ENCODE results near the gene KRT36. TPM values are rescaled to one million over a fixed set of nuclear protein-coding genes. Genes with fewer than 3 reads are reported as not detected.

Gene KRT36
- polyA plus RNA-seq (2013, experiment 1 of 2; ENCODE audit: insufficient read length) = not detected
- polyA plus RNA-seq (2013, experiment 2 of 2; ENCODE audit: insufficient read length) = not detected

DNA sequence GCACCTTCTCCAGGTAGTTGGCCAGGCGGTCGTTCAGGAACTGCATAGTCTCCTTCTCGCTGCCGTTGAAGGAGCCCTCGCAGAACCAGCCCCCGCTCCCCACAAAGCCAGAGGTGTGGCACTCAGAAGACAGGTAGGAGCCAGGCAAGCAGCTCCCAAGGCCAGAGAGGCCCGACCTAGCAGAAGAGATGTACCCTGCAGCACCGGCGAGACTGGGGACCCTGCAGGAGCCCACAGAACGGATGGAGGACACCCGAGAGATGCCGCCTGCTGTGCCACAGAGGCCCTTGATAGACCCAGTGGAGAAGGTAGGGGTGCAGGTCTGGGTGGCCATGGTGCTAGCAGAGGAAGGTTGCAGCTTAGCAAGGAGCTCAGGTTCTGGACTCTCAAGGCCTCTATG is at the start of gene KRT36:
Gene KRT36 (minus strand): TSS at position 380 of the 400 bp plus-strand sequence. CDS start 46 bp downstream, at position 334.
- DNase-seq = no peak

DNA sequence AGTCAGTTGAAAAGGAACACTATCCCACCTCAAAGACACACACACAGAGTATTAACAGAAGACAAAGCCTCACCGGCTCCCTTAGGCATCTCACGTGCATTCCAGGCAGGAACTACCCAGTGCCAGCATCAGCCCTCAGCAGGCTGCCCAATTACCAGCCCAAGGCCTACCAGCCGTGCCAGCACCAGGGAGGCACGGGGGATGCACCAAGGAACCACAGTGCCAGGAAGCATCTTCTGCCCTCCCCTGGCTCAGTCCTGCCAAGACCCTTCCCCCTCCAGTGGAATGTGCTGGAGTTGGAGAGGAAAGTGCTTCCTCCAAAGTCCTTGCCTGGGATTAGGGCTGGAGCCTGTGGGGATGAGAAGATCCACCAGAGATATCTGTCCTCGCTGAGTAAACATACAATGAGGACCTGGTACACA is 49.4 kb upstream of the KRT36 start:
- peak; percentile 33 for DNase-seq

DNA sequence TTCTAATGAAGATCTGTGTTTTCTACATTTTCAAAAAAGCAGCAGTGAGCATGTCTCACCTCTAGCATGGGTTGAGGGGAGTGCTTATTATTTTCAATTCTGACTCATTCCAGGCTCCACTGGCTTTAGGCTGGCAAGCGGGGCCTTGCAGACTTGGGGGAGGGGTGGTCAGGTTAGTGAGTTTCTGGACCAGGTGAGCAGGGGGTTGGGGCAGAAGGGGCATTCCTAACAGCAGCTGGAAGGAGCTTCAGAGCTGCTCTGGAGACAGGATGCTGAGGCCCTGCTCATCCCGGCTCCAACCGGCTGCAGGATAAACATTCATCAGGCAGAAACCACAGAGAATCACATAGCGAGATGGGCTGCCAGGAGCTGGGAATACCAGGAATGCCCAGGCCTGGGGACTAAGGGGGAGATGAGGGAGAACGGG is 48.9 kb upstream of the KRT36 start:
- DNase-seq = peak; percentile 76

DNA sequence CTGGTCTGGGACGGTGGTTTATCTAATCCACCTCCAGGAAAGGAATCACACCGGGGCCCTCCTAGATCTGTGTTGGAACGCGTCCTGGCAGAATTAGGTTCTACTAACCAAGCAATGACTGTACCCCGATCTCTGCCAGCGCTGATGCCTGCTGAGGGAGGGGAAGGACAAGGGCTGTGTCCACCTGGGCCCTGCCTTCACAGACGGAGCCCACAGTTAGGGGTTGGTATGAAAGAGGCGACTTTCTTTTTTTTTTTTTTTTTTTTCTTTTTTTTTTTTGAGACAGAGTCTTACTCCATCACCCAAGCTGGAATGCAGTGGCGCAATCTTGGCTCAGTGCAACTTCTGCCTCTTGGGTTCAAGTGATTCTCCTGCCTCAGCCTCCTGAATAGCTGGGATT is 48.3 kb upstream of the KRT36 start:
- DNase-seq = no peak

DNA sequence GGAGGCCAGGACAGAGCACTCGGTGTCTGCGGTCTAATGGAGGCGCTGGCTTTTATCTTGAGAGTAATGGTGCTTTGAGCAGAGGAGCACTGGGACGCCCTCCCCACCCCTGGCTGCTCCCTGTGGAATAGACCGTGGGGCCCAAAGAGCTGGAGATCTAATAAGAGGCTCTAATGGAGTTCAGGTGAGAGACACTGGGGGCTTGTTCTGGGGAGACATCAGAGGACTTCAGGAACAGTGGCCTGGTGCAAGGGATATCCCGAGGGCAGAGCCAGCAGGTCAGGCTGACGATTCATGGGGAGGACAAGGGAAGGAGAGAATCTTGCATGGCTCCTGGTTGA is 47.9 kb upstream of the KRT36 start:
- no peak for DNase-seq

DNA sequence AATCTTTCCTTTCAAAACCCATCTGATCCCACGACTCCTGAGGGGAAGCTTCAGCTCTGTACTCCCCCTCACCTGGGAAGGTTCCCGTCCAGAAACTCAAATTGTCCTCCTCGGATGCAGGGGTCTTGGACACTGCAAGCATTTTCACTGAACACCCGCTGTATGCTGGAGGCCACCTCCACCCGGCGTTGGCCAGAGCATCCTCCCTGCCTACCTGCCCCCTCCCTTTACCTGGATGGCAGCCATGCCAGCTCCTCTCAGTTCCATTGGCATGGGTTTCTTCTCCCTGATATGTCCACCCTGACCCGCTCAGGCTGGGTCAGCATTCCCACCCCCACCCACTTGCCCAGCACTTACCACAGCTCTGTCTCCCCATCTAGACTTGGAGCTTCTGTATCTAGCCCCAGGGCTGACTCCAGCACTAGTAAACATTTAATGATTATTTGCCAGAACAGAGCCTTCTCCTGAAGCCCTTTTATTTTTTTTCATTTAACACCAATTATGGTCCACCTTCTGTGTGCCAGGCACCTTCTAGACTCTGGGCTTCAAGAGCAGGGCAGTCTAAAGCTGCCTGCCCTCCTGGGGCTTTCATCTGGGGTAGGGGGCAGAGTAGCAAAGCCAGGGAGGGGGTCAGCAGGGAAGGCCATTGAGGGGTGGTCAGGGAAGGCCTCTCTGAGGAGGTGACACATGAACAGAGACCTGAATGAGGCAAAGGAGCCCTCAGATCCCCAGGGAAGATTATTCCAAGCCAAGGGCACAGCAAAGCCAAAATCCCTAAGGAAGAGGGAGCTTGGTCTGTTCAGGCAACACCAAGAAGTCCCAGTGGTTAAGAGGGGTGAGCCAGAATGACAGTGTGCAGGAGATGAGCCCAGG is 47.3 kb upstream of the KRT36 start:
- DNase-seq = no peak

DNA sequence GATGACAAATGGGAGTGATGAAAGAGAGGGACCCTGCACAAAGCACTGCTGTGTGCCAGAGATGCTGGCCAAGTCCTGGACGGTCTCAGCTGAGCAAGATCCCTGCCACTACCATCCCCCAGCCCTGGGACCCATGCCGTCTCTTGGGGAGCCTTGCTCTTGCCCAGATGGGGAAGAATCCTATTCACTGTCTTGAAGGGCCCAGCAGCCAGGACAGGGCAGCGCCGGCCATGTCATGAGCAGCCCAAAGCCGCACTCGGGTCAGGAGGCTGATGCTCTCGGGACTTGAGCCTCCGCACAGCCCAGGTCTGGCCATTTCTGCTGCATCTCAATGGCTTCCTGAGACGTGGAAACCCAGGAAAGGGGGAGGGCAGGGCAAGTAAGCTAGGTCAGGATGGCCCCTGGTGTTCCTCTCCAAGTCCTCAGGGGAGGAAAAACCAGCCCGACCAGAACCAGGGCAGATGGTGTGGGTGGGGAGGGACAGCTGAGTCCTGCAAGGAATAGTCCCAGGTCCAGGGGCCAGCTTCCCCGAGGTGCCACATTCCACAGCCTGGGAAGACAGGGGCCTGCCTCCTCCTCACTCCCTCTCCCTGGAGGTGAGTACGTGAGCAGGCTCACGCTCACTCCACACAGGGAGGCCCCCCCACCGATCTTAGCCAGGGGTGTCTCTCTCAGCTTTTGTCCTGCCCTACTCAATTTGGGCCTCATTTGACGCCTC is 46.2 kb upstream of the KRT36 start:
- peak; percentile 23 for DNase-seq

DNA sequence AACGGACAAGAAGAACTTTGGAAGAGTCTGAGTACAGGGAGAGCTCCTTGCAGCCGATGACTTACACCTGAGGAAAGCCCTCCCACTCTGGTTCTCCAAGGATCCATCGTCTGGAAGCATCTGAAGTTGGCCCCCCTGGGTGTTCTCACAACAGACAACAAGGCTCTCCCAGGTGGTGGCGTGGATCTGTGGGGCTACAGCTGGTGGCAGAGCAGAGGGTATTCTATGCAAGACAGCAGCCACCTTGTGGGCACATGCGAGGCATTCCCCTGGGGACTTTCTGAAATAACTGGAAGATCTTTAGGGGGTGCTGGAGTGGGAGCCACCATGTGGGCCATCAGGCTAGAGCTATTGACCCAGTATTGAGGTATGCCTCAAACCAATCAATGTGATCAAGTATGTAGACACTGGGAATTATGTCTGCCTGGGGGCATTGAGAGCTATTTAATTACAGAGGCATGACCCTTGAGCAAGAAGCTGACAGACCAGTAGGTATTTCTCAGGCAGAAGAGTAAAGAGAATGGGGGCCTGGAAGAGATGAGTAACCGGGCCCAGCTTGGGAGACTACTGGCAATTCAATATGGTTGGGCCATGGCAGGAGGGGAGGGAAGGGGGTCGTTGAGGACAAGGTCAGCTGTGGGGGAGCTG is 45.3 kb upstream of the KRT36 start:
- no peak for DNase-seq

DNA sequence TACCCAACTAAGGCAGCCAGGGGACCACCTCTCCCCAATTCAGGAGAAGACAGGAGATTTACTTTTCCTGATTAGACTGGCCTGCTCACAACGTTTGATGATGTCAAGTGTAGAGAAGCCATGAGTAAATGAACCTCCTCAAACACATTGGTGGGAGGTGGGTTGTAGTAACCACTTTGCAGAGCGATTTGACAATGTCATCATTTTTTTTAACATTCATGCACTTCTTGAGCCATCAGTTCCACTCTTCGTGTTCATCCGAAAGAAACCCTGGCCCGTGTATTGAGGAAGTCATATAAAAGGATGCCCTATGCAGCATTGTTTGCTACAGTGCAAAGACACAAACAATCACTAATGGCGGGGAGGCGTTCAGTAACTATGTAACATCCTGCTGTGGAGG is 43.9 kb upstream of the KRT36 start:
- no peak for DNase-seq

DNA sequence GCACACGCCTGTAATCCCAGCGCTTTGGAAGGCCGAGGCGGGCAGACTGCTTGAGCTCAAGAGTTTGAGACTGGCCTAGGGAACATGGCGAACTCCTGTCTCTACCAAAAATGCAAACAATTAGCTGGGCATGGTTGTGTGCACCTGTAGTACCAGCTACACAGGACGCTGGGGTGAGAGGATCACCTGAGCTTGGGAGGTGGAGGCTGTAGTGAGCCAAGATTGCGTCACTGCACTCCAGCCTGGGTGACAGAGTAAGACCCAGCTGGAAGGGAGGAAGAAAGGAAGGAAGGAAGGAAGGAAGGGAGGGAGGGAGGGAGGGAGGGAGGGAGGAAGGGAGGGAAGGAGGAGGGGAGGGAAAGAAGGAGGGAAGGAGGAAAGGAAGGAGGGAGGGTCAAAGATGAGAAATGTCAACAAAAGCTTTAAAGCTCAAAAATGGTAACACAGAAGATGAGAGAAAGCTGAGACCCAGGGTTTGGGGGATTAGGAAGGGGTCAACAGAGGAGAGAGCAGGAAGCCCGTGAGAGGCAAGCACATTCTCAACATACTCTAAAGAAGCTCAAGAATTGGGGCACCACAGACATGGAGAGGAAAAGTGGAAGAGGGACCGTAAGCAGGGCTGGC is 43.3 kb upstream of the KRT36 start:
- DNase-seq = no peak

DNA sequence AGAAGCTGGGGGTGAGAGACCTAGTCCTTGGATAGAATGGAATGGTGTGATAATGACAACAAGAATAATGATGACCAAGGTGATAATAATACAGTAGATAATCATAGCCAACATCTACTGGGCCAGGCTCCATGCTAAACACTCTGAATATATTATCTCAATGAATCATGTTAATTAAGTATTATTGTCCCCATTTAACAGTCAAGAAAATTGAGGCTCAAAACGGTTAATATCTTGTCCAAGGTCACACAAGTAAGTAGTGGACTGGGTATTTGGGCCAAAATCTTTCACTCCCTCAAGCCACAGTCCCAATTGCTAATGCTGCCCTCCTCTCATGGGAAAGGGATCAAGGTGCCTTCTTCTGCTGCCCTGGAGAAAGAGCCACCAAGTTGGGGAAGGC is 42.3 kb upstream of the KRT36 start:
- no peak for DNase-seq

DNA sequence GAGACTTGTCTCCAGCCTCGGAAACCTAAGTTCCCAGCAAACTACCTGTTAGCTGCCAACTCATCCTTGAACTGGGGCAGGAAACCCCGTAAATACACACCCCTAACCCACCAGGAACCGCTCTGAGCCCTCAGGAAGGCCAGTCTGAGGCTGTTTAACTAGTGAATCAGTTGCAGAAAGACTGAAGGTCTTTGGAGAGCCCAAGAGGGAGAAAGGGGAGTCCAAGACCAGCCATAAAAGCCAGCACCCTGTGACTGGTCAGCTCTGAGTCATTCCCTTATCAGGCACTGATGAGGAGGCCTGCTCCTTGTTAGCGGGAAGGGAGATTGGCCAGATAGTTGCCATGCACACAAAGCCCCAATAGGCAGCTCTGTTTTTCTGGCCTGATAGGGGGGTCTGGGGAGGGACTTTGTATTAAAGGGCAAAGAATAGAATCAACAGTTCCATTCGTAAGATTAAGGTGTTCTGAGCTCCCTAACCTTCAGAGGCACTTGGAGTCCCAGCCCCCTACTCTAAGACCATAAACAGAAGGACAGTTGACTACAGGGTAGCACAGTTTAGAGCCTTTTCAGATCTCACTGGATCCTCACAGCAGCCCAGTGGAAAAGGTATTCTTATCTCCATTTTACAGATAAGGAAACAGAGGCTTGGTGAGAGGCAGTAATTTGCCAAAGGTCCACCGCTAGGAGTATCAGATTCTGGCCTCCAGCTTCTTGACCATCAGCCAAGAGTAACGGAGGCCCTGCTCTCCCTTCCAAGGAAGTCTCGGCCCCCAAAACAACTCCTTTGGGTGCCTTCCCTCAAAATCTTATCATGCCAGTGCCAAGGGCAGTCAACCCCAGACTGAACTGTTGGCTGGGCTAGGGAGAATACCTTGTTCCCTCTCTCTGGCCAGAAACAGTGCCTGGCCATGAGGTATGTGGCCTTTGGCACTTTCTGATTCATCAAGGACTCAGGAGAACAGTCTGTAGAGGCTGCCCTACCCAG is 40.6 kb upstream of the KRT36 start:
- DNase-seq = peak; percentile 82

DNA sequence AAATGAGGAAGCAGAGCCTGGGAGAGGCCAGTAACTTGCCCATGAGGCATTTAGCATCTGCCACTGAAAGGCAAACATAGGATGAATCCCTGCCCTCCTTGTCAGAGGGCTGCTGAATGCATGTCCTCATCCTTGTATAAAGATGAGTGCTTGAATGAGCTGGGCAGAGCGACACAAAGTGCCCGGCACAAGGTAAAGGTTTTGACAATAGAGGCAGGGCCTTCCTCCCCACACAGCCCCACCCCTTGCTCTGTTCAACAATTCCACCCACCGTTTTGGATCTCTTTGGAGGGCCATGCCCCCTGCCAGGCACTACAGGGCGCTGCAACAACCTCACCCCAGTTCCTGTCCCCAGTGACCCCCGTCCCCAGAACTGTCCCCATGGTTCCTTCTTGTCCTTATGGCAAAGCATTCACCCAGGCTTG is 39.8 kb upstream of the KRT36 start:
- DNase-seq = no peak

DNA sequence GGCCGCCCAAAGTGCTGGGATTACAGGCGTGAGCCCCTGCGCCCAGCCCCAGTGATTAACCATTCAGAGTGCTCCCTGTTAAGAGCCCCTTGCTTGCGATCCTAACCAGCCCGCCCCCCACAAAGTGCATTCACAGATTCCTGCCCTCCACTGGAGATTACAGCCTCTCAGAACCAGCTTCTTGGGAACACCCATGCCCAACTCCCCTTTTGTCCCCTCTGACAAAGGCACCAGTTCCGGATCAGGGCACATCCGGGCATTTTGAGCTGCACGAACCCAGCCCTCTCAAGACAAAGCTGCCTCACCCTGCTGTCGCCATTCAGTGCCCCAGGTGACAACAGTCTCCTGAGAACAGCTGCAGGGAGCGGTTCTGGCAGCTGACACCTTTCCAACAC is 39.2 kb upstream of the KRT36 start:
- no peak for DNase-seq

DNA sequence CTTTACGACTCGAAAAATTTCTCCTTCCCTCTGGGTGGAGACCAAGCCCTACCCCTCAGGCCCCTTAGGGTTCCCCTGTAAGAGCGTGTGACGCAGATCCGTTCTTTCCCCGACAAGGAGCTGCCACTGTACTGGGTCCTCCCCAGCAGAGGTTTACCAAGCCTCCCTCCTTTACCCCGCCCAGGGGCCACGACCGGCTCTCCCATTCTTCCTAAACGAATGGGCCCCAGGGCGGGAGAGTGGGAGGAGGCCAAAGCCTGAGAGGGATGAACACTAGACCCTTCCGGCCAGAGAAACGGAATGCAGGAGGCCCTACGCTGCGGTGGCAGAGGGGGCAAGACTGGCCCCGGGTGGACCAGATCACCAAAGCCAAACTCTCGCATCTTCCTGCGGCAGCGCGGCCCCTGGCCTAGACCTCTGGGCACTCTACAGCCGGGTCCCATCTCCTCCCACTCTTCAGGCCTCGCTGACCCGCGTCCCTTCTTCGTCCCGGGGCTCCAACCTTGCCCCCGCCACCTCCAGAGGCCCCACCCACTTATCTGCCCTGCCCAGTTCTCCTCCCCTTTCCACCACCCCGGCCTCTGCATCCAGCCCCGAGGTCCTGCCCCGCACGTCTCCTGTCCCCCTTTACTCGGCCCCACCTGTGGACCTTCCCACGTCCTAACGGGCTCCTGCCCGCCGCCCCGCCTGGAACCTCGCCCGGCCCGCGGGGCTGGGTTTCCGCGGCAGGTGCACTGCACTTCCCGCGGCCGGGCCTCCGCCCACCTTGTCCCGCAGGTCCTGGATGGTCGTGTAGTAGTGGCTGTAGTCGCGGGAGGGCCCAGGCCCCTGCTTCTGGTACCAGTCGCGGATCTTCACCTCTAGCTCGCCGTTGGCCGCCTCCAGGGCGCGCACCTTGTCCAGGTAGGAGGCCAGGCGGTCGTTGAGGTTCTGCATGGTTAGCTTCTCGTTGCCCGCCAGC is 37.6 kb upstream of the KRT36 start:
- no peak for DNase-seq

DNA sequence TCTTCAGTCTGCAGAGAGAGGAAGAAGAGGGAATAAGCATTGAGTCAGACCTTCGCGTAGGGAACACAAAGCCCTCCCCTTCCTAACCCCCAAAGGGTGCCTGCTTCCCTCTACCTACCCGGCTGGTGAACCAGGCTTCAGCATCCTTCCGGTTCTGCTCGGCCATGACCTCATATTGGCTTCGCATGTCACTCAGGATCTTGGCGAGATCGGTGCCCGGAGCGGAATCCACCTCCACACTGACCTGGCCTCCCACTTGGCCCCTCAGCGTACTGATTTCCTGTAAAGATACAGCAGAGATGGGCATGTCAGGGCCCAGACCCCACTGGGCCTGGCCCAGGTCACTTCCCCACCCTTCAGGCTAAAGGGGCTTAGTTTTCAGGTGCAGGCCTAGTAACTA is 34.6 kb upstream of the KRT36 start:
- no peak for DNase-seq

DNA sequence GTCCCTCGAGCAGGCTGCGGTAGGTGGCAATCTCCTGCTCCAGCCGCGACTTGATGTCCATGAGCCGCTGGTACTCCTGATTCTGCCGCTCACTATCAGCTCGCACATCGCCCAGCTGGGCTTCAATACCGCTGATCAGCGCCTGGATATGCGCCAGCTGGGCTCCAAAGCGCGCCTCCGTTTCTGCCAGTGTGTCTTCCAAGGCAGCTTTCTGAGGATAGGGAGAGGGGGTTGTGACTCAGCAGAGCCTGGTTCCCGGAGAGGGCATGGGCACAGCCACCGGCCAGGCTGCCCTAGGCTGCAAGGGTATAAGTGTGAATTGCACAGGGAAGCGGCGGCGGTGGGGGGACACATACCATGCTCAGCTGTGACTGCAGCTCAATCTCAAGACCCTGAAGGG is 34.1 kb upstream of the KRT36 start:
- no peak for DNase-seq

DNA sequence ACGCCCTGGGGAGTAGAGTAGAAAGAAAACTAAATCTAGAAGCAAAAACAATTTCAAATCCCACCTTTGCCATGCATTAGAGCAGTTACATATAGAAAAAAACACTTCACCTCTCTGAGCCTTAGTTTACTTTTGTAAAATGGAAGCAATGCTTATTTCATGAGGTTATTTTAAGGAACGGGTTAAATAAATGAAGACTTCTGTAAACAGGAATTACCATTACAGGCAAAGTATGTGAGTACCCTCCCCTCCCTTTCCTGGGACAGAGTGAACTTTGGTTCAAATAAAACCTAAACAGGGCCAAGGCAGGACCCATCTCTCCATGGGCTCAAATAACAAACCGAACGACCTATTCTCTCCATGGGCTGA is 33.5 kb upstream of the KRT36 start:
- DNase-seq = no peak

DNA sequence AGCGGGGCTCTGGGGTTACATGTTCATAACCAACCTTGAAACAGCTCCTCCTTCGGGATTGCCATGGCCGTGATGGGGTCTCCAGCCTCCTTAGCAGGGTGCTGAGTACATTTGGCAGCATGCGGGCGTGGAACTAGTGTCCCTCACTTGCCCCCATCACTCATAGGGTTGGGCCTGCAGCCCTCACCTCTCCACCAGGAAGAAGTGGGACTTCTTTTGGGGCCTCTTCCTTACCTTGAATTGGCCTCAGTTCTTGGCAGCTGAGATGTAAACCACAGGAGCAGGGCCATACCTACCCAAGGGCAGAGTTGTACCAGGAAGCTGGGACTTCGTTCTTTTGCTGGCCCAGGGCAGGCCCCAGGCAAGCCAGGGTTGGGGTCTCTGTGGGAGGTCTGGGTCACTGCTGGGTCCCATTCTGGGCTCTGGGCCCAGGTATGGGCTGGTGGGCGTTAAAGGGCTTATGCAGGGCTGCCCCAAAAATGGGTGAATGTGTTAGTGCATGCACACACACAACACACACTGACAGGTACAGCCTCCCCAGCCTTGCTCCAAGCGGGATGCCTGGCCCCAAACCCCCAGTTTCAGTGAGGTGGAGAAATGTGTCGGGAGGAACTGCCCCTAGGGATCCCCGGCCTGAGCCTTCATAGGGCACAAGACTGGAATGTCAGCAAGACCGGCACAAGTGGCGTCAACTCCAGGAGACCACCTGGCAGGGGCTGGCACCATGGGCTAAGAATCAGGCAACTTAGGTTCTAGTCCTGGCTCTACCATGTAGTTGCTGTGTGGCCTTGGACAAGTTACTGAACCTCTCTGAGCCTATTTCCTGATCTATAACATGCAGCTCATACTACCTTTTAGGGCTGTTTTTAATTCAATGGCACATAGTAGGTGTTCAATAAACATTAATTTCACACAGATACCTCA is 32.9 kb upstream of the KRT36 start:
- DNase-seq = no peak
